ENCODE results near the gene DMXL1.

The DMXL1 gene

GRCh38 chr5:119083679-119084078 is 12.8 kb downstream of the DMXL1 start:
- TF ChIP-seq CTCF (IDR thresholded peaks at IDR 0.05; ENCODE audit: control insufficient read depth, extremely low read depth, insufficient read depth), result no peak
- no peak for DNase-seq (ENCODE audit: low read depth)
- no peak overlapping the region for H3K4me3 ChIP-seq (ENCODE audit: low read depth, low read length)

GRCh38 chr5:119088438-119088837 is 17.6 kb downstream of the DMXL1 start:
- peak overlapping the region; percentile 9; the same call in 1 of the 2 replicates for H3K4me3 ChIP-seq (ENCODE audit: low read depth, low read length)
- no peak for TF ChIP-seq CTCF (IDR thresholded peaks at IDR 0.05; ENCODE audit: control insufficient read depth, extremely low read depth, insufficient read depth)
- DNase-seq (ENCODE audit: low read depth), result peak; percentile 65

- DNase-seq (ENCODE audit: low read depth), result no peak
- no peak overlapping the region for H3K4me3 ChIP-seq (ENCODE audit: low read depth, low read length)
- no peak for TF ChIP-seq CTCF (IDR thresholded peaks at IDR 0.05; ENCODE audit: control insufficient read depth, extremely low read depth, insufficient read depth)
These were observed 24.7 kb downstream of the DMXL1 start for GRCh38 chr5:119095611-119096010.

- no peak for DNase-seq (ENCODE audit: low read depth)
- no peak overlapping the region for H3K4me3 ChIP-seq (ENCODE audit: low read depth, low read length)
- TF ChIP-seq CTCF (IDR thresholded peaks at IDR 0.05; ENCODE audit: control insufficient read depth, extremely low read depth, insufficient read depth), result no peak
These were observed 35.1 kb downstream of the DMXL1 start for GRCh38 chr5:119105971-119106370.

- no peak overlapping the region for H3K4me3 ChIP-seq (ENCODE audit: low read depth, low read length)
- TF ChIP-seq CTCF (IDR thresholded peaks at IDR 0.05; ENCODE audit: control insufficient read depth, extremely low read depth, insufficient read depth), result no peak
- DNase-seq (ENCODE audit: low read depth), result no peak
These were observed 41.3 kb downstream of the DMXL1 start for GRCh38 chr5:119112151-119112550.

- no peak overlapping the region for H3K4me3 ChIP-seq (ENCODE audit: low read depth, low read length)
- DNase-seq (ENCODE audit: low read depth), result no peak
- no peak for TF ChIP-seq CTCF (IDR thresholded peaks at IDR 0.05; ENCODE audit: control insufficient read depth, extremely low read depth, insufficient read depth)
These were observed 46.4 kb downstream of the DMXL1 start for GRCh38 chr5:119117237-119117636.

- no peak overlapping the region for H3K4me3 ChIP-seq (ENCODE audit: low read depth, low read length)
- no peak for TF ChIP-seq CTCF (IDR thresholded peaks at IDR 0.05; ENCODE audit: control insufficient read depth, extremely low read depth, insufficient read depth)
- no peak for DNase-seq (ENCODE audit: low read depth)
These were observed 47.1 kb downstream of the DMXL1 start for GRCh38 chr5:119118000-119118399.
